HFFc6 (cell line): Measurements from ENCODE around the gene TSPOAP1. TPM values are rescaled to one million over a fixed set of nuclear protein-coding genes. Genes with fewer than 3 reads are reported as not detected.

Experiments
- DNase-seq: peaks from one replicate; pipeline ENCODE4 v3.0.0-alpha.2; 2018
- H3K27ac Mint-ChIP-seq: 2 replicates; pipeline ENCODE4 v1.8.0; 2020; ENCODE audit warnings: mild to moderate bottlenecking, mixed read lengths
- H3K27me3 Mint-ChIP-seq: 2 replicates; pipeline ENCODE4 v1.8.0; 2021; ENCODE audit warnings: mild to moderate bottlenecking, moderate library complexity, mixed read lengths; ENCODE audit not compliant: insufficient read depth
- H3K36me3 Mint-ChIP-seq: 2 replicates; pipeline ENCODE4 v1.8.0; 2021; ENCODE audit warnings: low read depth, mixed read lengths
- H3K4me1 Mint-ChIP-seq: 2 replicates; pipeline ENCODE4 v1.8.0; 2020; ENCODE audit warnings: low read depth, mixed read lengths
- H3K4me3 Mint-ChIP-seq: 2 replicates; pipeline ENCODE4 v1.8.0; 2020; ENCODE audit warnings: mild to moderate bottlenecking, moderate library complexity, mixed read lengths
- H3K9me3 Mint-ChIP-seq: 2 replicates; pipeline ENCODE4 v1.8.0; 2020; ENCODE audit warnings: mild to moderate bottlenecking, mixed read lengths
- CTCF ChIP-seq: fragments of 200-600 bp; sonication (generic); IDR thresholded peaks from 2 replicates; pipeline ENCODE4 v1.5.0; 2021; ENCODE audit warnings: antibody characterized with exemption, mild to moderate bottlenecking
- total RNA-seq, 6 experiments: library from RNA; stranded (reverse); fragmentation: NEBNext Ultra II Directional; extraction: Animal tissue kit (Norgen Biotek cat#: 25700); gene quantifications; 2 replicates in 1 of 6; 3 replicates in 5 of 6; pipeline ENCODE4 v1.2.3, GENCODE V29; 2021

Gene TSPOAP1
- total RNA-seq, 6 experiments from 2014 or later, result 0.50 to 1.8 (median 1.3) TPM

DNA sequence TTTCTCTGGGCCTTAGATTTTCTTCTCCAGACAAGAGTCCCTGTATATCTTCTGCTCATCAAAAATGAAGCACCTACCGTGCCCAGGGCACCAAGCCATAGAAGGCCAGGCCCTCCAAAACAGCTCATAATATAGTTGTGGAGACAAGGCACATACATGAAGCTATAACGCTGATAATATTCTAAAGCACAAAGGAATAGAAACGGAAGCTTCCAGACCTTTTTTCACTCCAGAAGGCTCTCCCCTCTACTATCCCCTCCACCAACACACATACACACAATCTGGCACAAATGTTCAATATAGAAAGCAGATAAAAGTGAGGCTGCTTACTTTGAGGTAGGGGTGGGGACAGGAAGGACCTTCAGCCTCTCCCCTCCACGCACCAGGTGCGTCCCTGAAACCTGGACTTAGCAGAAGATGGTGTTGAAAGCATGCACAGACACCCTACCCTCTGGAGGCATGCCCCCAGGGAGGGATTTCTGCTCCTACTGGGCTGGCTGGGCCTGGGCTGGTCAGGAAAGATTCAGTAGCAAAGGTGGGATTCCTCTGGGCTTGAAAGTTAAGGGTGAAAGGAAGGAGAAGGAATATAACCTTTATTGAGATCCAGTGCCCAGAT lies 37.5 kb upstream of the TSPOAP1 start:
- Mint-ChIP-seq H3K4me1 (no peaks in the 10 kb centered on the region), H3K27me3 (peaks cover 65% of the 10 kb centered on the region), H3K27ac (no peak overlapping the region), H3K4me3 (no peak overlapping the region), H3K36me3 (no peaks in the 10 kb centered on the region), H3K9me3 (no peaks in the 10 kb centered on the region)
- no peak for DNase-seq
- TF ChIP-seq CTCF, result no peak

- TF ChIP-seq CTCF, result no peak
- H3K36me3 Mint-ChIP-seq, result no peaks in the 10 kb centered on the region
- H3K27ac Mint-ChIP-seq, result no peak overlapping the region
- H3K4me1 Mint-ChIP-seq, result no peaks in the 10 kb centered on the region
- DNase-seq, result no peak
- H3K27me3 Mint-ChIP-seq, result peaks cover 59% of the 10 kb centered on the region
- H3K9me3 Mint-ChIP-seq, result no peaks in the 10 kb centered on the region
- H3K4me3 Mint-ChIP-seq, result no peak overlapping the region
Measured at GRCh38 chr17:58365185-58365979, 36.8 kb upstream of the TSPOAP1 start.

DNA sequence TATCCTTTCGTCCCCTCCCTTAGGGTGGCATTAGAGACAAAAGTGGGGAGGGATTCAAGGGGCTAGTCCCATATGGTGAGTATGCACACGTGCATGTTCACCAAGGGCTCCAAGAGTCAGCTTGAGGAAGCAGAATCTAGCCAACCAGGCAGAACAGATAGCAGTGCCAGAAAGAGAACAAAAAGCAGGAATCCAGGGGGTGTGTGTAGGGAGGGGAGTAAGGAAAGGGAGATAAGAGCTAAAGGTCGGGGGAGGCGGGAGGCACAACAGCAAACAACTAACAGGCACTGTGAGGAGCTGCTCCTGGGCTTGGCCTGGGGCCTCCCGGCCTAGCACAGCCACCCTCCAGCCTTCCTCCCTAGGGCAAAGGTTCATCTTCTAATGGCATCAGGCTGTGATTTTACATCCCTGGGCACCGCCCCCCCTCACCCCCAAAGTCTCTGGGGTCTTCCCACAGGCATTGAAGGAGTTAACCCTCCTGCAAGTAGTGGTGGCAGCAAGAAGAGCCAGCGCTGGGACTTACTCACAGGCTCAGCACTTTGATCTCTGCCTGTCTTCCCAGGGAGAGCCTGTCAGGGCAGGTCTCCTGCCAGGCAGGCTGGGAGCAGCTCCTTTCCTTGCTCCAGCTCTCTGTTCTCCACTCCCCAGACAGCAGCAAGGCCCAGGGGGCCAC lies 35.8 kb upstream of the TSPOAP1 start:
- Mint-ChIP-seq H3K27me3 (peaks cover 59% of the 10 kb centered on the region), H3K9me3 (no peaks in the 10 kb centered on the region), H3K27ac (no peak overlapping the region), H3K4me3 (no peak overlapping the region), H3K36me3 (no peaks in the 10 kb centered on the region), H3K4me1 (no peaks in the 10 kb centered on the region)
- no peak for TF ChIP-seq CTCF
- DNase-seq, result no peak

DNA sequence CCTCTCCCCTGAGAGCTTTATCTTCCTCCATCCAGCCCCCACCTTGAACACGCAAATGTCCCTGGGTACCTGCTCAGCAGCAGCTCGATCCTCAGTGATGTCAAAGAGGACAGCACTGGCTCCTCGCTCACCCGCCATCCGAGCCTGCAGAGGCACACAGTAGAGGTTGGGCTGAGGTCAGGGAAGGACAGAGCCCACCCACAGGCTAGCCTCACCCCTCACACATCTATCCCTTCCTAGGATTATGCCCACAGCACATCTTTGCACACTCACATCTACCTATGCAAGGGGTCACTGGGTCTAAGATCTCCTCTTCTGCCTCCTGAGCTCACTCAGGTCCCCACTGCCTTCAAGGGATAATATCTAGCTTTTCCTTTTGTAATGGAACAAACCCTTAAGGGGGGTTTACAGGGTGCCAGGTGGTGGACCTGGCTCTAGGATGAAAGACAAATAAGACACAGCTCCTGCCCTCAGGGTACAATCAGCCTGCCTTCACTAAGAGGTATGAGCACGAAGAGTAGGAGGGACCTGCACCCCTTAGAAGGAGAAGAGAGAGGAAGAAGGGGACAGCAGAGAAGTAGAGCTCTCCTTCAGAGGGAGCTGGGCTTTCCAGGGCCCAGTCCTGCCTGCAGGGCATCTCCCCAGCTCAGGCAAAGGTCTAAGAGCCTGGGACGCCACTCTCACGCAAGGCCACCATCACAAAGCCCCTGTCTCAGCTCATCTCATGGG lies 35.0 kb upstream of the TSPOAP1 start:
- H3K27ac Mint-ChIP-seq, result no peak overlapping the region
- no peaks in the 10 kb centered on the region for H3K36me3 Mint-ChIP-seq
- no peak overlapping the region for H3K4me3 Mint-ChIP-seq
- H3K9me3 Mint-ChIP-seq, result no peaks in the 10 kb centered on the region
- peaks cover 54% of the 10 kb centered on the region for H3K27me3 Mint-ChIP-seq
- no peaks in the 10 kb centered on the region for H3K4me1 Mint-ChIP-seq
- no peak for TF ChIP-seq CTCF
- no peak for DNase-seq

DNA sequence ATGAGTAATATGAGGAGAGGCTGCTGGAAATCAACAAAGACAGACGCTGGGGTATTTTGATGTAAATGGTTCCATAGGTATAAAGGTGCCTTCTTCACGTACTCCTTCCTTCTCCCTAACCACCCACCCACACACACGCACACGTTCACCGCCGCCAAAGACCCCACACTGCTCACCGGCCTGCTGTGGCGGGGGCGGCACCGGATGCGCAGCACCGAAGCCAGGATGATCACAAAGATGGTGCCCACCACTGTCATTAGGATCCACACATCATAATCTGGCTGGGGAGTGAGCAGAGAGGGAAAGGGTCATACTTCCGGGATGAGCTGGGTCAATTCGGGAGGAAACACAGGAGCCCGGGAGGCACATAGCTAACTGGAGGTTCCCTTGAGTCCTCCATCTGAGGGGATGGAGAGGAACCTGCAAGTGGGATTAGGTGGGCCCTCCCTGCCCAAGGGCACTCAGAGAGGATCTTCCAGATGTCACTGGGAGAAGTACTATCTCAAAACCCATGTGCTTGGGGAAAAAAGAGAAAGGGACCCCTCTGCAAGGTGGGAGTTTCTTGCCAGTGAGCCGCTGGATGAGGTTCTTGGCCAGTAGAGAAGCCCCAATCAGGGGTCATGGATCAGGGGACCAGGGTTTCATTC lies 33.9 kb upstream of the TSPOAP1 start:
- no peak for DNase-seq
- no peaks in the 10 kb centered on the region for H3K36me3 Mint-ChIP-seq
- H3K27ac Mint-ChIP-seq, result no peak overlapping the region
- H3K4me1 Mint-ChIP-seq, result no peaks in the 10 kb centered on the region
- peaks cover 47% of the 10 kb centered on the region for H3K27me3 Mint-ChIP-seq
- H3K4me3 Mint-ChIP-seq, result no peak overlapping the region
- no peak for TF ChIP-seq CTCF
- no peaks in the 10 kb centered on the region for H3K9me3 Mint-ChIP-seq
